Stimulated activated CD4-positive, alpha-beta T cell treated with anti-CD3 and anti-CD28 coated beads, Interleukin-12 subunit alpha, Interleukin-12 subunit beta, amount 100 ng/mL, for 48 hours (primary cell): ENCODE measurements around the gene ASB5.
"Not testable (repeated sequence)": the region's sequence is repeated elsewhere in the genome, so short reads cannot be mapped to it uniquely, and the experiment has no call there.

ENCODE experiments used
- DNase-seq, 3 donors: peaks; one replicate each; pipeline ENCODE4 v3.0.0-alpha.2; 2020; ENCODE audit warnings: low read depth in 2 of 3, low spot score in 1 of 3

Gene ASB5

GRCh38 chr4:176226736-176227135 is 42.3 kb downstream of the ASB5 start:
- no peak for DNase-seq

DNA sequence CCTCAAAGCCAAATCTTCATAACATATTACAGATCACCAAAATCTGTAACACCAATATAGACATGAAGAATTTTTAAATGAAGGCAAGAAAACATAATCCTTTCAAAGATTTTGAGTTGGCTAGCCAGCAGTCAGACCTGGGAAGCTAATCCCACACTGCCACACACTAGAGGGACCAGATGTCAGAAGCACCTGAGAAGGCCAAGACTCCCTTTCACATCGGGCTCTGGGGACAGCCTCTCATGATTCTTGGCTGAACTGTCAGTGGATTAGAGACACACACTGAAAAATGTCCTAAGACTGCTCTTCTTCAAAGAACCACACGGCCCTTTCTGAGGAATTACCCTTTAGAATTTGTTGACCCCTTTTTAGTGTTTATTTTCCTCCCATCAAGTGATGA is 45.5 kb downstream of the ASB5 start:
- DNase-seq, result no peak

- no peak for DNase-seq
Observed at GRCh38 chr4:176222149-176222548, 46.9 kb downstream of the ASB5 start.

DNA sequence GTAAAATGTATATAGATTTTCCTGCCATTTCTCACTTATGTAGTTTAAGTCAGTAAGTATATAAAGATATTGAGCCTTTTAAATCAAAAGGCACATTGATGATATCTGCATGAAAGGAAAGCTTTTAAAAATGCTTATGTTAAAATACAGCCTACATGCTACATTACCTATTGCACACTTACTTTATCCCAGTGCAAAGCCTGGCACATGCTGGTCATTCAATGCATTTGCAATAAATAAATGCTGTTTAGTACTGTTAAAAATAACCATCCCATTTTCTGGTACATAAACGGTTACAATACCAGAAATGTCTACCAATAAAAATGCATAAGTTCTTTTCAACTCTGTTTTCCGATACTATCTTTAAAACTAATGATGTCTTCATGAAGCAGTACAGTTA is 51.5 kb downstream of the ASB5 start:
- no peak for DNase-seq

DNA sequence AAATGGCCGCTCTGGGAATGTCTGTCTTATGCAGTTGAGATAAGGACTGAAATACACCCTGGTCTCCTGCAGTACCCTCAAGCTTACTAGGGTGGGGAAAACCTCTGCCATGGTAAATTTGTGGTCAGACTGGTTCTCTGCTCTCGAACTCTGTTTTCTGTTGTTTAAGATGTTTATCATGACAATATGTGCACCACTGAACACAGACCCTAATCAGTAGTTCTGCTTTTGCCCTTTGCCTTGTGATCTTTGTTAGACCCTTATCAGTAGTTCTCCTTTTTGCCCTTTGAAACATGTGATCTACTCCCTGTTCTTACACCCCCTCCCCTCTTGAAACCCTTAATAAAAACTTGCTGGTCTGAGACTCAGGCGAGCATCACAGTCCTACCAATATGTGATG is 56.7 kb downstream of the ASB5 start:
- DNase-seq, result not testable (repeated sequence)

DNA sequence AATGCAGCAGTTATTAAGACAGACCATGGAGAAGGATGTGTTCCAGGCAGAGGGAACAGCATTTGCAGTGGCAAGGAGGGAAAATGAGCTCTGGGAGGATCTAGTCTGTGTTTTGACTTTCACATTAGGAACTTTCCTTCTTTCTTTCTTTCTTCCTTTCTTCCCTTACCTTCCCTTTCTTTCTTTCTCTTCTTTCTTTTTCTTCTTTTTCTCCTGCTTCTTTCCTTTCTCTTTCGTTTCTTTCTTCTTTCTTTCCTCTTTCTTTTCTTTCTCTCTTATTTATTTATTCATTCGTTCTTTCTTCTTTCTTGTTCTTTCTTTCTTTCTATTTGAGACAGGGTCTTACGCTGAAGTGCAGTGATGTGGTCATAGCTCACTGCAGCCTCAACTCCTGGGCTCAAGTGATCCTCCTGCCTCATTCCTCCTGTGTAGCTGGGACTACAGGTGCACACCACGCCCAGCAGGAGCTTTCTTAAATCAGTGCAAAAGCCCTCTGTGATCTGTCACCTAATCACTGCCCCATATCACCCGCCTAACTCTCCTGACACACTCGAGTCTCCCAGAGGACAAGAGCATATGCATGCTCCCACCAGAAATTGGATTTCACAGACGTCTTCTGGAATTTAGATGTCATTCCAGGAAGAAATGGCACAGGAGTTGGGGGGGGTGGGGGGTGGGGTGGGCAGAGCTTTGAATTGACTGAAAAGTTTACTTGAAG is 58.3 kb downstream of the ASB5 start:
- DNase-seq, result no peak

DNA sequence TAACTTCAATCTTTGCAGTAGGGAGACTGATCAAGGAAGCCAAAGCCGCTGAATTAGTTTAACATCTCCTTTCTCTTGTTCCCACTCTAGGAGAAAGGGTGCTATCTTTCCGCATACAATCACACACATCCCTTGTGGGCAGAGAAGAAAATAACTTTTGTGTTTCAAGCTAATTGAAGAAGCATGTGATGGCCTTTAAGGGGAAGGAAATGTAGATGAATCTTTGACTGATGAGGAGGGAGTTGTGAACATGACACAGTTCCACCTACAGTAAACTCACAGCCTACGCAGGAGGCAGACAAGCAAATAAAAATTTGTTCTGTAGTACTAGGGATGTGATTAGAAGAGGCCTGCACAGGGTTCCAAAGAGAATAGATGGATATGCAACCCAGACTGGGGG is 58.9 kb downstream of the ASB5 start:
- no peak for DNase-seq

DNA sequence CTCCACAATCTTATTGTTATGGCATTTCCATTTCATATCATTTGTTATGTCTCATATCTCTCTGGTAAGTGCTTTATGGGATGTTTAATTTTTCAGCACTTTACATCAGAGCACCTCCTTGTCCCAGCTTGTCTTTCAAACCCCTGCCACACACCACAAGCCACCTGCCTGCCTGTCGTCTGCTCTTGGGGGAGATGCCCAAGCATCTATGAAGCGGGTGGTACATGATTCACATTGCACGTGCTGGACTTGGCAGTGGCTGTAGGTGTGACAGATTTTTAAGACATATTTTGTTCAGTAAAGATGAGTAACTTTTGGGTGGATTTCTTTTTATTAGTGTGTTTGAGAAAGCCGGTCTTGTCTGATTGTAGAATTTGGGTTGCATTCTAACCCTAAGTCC is 59.5 kb downstream of the ASB5 start:
- DNase-seq, result no peak

DNA sequence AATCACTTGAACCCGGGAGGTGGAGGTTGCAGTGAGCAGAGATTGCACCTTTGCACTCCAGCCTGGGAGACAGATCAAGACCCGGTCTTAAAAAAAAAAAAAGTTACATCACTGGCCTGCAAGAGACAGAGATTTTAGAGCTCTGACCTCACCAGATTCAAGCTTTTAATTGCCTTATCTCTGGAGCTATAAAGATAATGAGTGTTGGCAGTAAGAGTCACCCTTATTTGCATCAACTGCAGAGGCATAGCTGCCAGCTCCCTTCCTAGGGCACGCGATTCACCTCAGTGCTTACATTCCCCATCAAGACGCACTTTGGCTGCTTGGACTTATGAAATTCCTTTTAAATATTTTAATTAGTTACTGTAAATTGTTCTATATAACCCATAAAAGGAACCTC is 61.2 kb downstream of the ASB5 start:
- no peak for DNase-seq

- no peak for DNase-seq
Observed at GRCh38 chr4:176205299-176205698, 63.7 kb downstream of the ASB5 start.

DNA sequence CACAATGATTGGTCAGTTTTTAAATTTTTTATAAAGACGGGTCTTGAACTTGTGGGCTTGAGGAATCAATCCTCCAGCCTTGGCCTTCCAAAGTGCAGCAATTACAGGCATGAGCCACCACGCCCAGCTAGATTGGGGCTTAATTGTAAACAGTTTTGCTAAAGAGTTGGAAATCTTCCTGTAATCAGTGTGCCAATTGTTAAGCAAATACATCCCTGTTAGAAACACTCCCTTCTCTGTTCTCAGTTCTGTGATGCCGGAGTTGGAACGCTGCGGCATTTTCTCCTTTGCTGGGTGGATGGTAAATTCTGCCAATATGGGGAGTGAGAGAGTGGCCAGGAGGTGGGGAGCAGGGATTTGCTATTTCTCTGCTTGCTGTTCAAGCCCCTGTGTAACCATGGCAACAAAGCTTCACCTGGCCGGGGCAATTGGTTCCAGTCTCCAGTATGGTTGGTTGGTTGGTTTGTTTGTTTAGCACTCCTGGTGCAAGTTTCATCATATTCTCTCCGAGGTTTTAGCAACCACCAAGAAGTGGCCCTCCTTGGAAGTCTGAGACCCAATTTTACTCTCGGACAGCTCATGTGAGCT is 70.6 kb downstream of the ASB5 start:
- no peak for DNase-seq

DNA sequence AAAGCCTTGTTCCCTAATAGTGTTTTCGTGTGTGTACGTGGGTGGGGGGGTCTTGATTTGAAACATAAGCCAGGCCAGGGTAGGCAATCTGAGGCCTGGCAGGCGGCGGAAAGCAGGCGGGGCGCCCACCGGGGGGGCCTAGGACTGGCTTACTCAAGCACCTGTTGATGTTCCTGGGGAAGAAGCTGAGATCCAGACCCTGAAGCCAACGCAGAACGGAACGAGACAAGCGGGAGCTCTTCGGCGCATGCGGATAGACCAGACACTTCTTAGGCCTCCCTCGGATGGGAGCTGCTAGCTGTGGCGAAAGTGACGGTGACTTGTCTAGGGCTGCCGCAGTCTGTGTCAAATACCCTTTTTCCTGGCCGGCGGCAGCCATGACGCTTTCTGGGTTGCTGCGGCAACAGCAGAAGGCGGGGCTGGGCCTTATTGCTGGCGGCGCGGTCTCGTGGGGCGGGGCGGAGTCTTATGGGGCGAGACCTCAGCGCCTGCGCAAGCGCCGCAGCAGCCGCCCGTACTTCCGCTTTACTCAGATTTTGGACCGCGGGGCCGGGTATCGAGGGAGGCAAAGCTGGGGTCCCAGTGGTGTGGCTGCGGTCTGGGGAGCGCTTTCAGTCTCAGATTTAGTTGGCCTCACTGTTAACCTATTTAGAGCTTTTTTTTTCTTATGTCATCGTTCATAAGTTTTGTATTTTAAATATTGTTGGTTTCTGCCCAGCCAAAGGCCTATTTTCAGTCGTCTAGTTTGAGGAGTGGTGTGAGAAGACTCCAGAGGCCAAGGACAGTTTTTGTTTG is 73.6 kb downstream of the ASB5 start, which contains the start of gene SPATA4:
Gene SPATA4, minus strand, starts transcription at position 402 of the 795 bp plus-strand sequence. Its CDS starts 23 bp downstream, at position 379.
- DNase-seq, result peak; percentile 87 to 95 (median 90)

DNA sequence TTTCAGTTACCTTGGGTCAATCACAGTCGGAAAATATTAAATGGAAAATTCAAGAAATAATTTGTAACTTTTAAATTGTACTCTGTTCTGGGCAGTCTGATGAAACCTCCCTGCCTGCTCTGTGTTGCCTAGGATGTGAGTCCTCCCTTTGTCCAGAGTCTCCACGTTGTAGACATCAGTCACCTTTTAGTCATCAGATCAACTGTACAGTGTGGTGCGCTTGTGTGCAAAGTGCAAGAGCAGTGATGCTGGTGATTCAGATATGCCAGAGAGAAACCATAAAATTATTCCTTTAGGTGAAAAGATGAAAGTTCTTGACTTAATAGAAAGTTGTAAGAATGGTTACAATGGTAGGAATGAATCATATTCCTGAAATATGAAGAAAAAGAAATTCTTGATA is 75.1 kb downstream of the ASB5 start:
- DNase-seq, result peak; percentile 27 to 40 (median 29)

DNA sequence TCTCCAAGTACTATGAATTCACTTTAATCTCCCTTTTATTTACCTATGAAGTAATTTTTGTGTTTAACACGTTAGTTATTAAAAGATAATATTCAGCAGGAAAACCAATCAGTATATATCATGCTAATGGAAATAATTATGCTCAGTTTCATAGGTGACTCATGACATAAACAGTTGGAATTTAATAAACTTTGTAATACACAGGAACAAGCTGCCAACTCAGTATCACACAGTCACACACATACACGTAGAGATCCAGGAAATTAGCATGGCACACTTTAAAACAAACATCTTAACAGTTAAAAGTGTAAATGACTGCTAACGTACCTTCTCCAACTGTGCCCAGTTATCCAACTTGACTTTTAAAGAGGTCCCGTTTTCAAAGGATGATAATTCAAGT is 75.9 kb downstream of the ASB5 start:
- DNase-seq, result no peak

- DNase-seq, result no peak
Observed at GRCh38 chr4:176191974-176192373, 77.0 kb downstream of the ASB5 start.

- no peak for DNase-seq
Observed at GRCh38 chr4:176189891-176190795, 78.9 kb downstream of the ASB5 start.

DNA sequence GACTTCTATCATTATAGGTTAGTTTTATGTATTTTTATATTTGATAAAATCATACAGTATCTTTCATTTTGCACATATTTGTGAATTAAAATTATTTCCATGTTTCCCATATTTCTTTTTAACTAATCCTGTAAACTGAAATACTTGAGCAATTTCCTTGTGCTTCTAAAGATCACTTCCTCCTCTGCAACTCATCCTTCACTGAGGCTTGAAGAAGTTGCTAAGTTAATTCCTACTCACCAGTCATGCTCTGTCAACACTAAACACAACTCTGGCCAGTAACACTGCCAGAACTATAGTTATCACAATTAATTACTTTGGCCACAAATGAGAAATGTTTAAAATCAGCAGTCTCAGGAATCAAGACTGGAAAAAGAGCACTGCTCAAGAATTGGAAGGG is 80.4 kb downstream of the ASB5 start:
- DNase-seq, result no peak

DNA sequence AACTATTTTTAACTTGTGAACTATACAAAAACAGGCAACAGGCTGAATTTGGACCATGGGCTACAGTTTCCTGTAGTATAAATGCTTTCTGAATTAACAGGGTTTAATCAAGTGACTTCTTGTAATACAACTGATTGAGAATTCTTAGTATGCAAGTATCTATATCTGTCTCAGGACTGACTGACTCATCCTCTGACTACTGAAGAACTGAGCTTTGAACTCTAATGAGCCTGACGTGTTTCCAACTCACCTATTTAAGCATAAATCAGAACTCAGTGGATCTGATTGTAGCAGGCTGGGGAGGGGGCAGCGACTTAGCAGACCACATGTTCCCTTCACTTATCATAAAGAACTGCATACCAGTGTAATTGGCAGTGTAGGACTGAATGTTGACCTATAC is 81.4 kb downstream of the ASB5 start:
- no peak for DNase-seq

GRCh38 chr4:176186671-176187395 is 82.2 kb downstream of the ASB5 start:
- no peak for DNase-seq

DNA sequence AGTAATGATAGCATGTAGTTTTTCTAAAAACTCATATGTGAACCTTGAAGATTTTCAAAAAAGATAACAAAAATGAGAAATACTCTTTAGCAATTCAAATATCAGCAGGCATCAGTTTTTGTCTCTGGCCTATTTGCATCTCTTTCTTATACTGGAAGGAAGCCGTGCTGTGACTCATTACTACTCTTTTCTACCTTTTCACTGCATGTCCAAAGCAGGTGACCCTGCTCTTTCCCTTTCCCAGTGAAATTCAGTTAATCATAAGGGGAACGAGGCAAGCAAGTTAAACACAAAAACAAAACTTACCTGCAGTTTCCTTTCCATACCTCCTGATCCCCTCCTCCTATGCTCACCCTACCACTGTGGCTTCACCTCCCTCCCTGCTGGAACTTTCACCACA is 83.0 kb downstream of the ASB5 start:
- DNase-seq, result no peak

GRCh38 chr4:176185051-176185450 is 84.0 kb downstream of the ASB5 start:
- DNase-seq, result no peak
